Measurements from ENCODE around the gene THRSP.

- TF ChIP-seq CTCF (conservative IDR thresholded peaks at IDR 0.05; ENCODE audit: low read depth in 2 of 2) (no peak), EZH2phosphoT487 (IDR thresholded peaks at IDR 0.05; ENCODE audit: unreplicated experiment) (no peak), POLR2AphosphoS5 (IDR thresholded peaks at IDR 0.05; ENCODE audit: low read depth) (peak; percentile 82), EZH2 (IDR thresholded peaks at IDR 0.05; ENCODE audit: low read depth, unreplicated experiment) (no peak), REST (IDR thresholded peaks at IDR 0.05; ENCODE audit: unreplicated experiment) (peak; percentile 43), CREB1 (CRISPR knock-in tag; IDR thresholded peaks at IDR 0.05; ENCODE audit: low read depth) (peak; percentile 45), ETS1 (IDR thresholded peaks at IDR 0.05) (peak; percentile 50; the same call in 1 of the 2 replicates), NANOG (IDR thresholded peaks at IDR 0.05; ENCODE audit: borderline replicate concordance) (no peak), JUNB (IDR thresholded peaks at IDR 0.05; ENCODE audit: unreplicated experiment) (no peak), STAT1 (IDR thresholded peaks at IDR 0.05; ENCODE audit: unreplicated experiment) (no peak), ZNF331 (CRISPR knock-in tag; IDR thresholded peaks at IDR 0.05; ENCODE audit: low read depth) (no peak), ZNF114 (CRISPR knock-in tag; IDR thresholded peaks at IDR 0.05) (no peak)
These were observed 41.0 kb upstream of the THRSP start, which contains the start of gene KCTD14 for GRCh38 chr11:78022397-78023396.
